K562 (cell line): ENCODE data around the gene FMOD. TPM values are rescaled to one million over a fixed set of nuclear protein-coding genes. Genes with fewer than 3 reads are reported as not detected.
A peak's percentile ranks its signal among the peaks of the same experiment; 100 is the strongest.

Source experiments
- COPS2 ChIP-seq: fragments of 450-650 bp; conservative IDR thresholded peaks from 2 replicates; pipeline ENCODE4 v1.6.1; 2016; ENCODE audit warnings: mild to moderate bottlenecking, moderate library complexity
- GTF2F1 ChIP-seq: IDR thresholded peaks from 2 replicates; pipeline ENCODE4 v1.6.1; 2011; ENCODE audit warnings: low read depth, low read length, improper control_type of control experiment
- LARP7 ChIP-seq: fragments of 450-650 bp; IDR thresholded peaks from 2 replicates; pipeline ENCODE4 v1.6.1; 2016
- POLR2B ChIP-seq: fragments of 450-650 bp; IDR thresholded peaks from 2 replicates; pipeline ENCODE4 v1.6.1; 2018; ENCODE audit warnings: low read depth; ENCODE audit not compliant: partially characterized antibody
- ZBTB1 ChIP-seq: sonication (generic); formaldehyde crosslinking; IDR thresholded peaks from 2 replicates; pipeline ENCODE4 v1.8.1; 2023; ENCODE audit warnings: missing genetic modification reagents, low read depth, mild to moderate bottlenecking, borderline replicate concordance
- ZNF143 ChIP-seq: sonication (generic); formaldehyde crosslinking; IDR thresholded peaks from 2 replicates; pipeline ENCODE4 v1.9.0; 2022; ENCODE audit warnings: mild to moderate bottlenecking, missing genetic modification reagents
- ZNF263 ChIP-seq: sonication (generic); formaldehyde crosslinking; IDR thresholded peaks from 2 replicates; pipeline ENCODE4 v1.8.0; 2022; ENCODE audit warnings: mild to moderate bottlenecking, missing genetic modification reagents, borderline replicate concordance
- polyA plus RNA-seq, 8 experiments: library from polyadenylated mRNA; depleted of rRNA in 4 of 8; stranded (reverse) in 5 of 8; unstranded in 3 of 8; fragments of >200 nt; fragmentation: Nextera tagmentation in 2 of 8; fragmentation: Illumina TruSeq in 1 of 8; extraction: Ambion mirVana in 2 of 8; extraction: Trizol in 1 of 8; gene quantifications; 2 replicates each; pipeline versions ENCODE4 v1.2.1 to v1.2.3, GENCODE V29; 2011 to 2014; ENCODE audit warnings: inconsistent platforms in 1 of 8, missing spikeins in 1 of 8
- total RNA-seq, 7 experiments: library from RNA; depleted of rRNA in 6 of 7; stranded (reverse); fragments of >200 nt in 6 of 7; fragmentation: Illumina TruSeq in 2 of 7; extraction: Trizol in 2 of 7; gene quantifications; 2 replicates each; pipeline versions ENCODE4 v1.2.1 to v1.2.3, GENCODE V29; 2011 to 2021; ENCODE audit warnings: low replicate concordance in 1 of 7
- TF ChIP-seq, protein P1 (sequence below): sonication (generic); formaldehyde crosslinking; IDR thresholded peaks from 2 replicates; pipeline ENCODE4 v1.9.0; 2022; ENCODE audit warnings: mild to moderate bottlenecking, missing genetic modification reagents
- TF ChIP-seq, protein P2 (sequence below): fragments of 450-650 bp; formaldehyde crosslinking; IDR thresholded peaks from 2 replicates; pipeline ENCODE4 v1.4.0; 2020; ENCODE audit warnings: mild to moderate bottlenecking, moderate library complexity
- TF ChIP-seq, protein P3 (sequence below): fragments of 450-650 bp; formaldehyde crosslinking; IDR thresholded peaks from 2 replicates; pipeline ENCODE4 v1.4.0; 2022; ENCODE audit warnings: missing genetic modification characterization
- TF ChIP-seq, protein P4 (sequence below): fragments of 200-800 bp; sonication (Bioruptor generic); IDR thresholded peaks from 2 replicates; pipeline ENCODE4 v1.6.1; 2017; ENCODE audit warnings: missing genetic modification characterization, missing compliant biosample characterization
- TF ChIP-seq, protein P5 (sequence below): fragments of 250-450 bp; sonication (Bioruptor Pico); IDR thresholded peaks from 2 replicates; pipeline ENCODE4 v1.5.0; 2021; ENCODE audit warnings: mild to moderate bottlenecking, borderline replicate concordance
- TF ChIP-seq, protein P6 (sequence below): fragments of 450-650 bp; IDR thresholded peaks from 2 replicates; pipeline ENCODE4 v1.6.1; 2016; ENCODE audit warnings: borderline replicate concordance
- TF ChIP-seq, protein P7 (sequence below), 2 experiments: IDR thresholded peaks; 2 replicates each; pipeline ENCODE4 v1.6.1; 2011; ENCODE audit warnings: borderline replicate concordance in 1 of 2, control low read depth in 1 of 2, low read depth in 1 of 2, low read length in 1 of 2, mild to moderate bottlenecking in 1 of 2, mixed read lengths in 1 of 2, moderate library complexity in 1 of 2; ENCODE audit not compliant: insufficient read depth in 1 of 2, insufficient read length in 1 of 2, poor library complexity in 1 of 2, severe bottlenecking in 1 of 2; ENCODE audit errors: extremely low read depth in 1 of 2

FMOD gene
- total and polyA plus RNA-seq, 9 of the 15 experiments (the other 6 are each of a cell fraction or from before 2014, with no cell fraction given): 0.03 to 0.13 (median 0.03) TPM; not detected in 6

DNA sequence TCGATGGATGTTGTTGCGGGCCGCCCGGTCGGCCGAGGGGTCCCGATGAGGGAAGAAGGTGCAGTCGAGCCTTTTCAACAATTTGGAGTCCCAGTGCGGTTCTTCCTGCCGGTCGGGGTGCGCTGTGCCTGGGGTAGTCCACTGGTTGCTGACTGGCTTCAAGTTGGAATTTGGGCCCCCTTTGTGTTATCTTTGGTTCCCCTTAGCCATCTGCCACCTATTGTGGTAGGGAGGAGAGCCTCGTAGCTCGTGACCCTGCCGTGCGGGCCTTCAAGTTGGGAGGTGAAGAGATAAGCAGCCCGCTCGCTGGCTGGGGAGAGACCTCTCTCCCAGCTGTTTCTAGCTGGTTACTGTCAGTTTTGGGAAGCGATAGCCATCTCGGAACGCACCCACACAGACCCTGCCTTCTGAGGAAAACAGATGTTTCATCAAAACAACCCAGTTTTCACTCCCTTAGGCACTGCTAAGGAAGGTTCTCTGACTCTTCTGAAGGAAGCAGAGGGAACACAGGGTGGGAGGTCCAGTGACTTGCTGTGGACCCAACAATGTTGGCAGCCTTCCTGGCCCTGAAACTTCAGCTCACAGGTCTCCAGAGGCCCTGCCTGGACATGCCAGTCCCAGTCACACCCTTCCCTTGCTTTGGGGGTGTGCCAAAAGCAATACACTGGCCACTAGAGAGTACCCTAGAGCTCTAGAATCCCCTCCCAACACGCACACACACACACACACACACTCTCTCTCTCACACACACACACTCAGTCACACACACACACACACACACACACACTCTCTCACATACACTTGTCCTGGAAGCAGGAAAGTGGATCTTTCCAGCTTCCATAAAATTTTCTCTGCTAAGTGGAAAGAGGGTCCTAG, 44.6 kb downstream of the FMOD start (continued):
- TF ChIP-seq, protein P1, sequence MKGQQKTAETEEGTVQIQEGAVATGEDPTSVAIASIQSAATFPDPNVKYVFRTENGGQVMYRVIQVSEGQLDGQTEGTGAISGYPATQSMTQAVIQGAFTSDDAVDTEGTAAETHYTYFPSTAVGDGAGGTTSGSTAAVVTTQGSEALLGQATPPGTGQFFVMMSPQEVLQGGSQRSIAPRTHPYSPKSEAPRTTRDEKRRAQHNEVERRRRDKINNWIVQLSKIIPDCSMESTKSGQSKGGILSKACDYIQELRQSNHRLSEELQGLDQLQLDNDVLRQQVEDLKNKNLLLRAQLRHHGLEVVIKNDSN (CRISPR knock-in tag): peak; percentile 48
- TF ChIP-seq, protein P2, sequence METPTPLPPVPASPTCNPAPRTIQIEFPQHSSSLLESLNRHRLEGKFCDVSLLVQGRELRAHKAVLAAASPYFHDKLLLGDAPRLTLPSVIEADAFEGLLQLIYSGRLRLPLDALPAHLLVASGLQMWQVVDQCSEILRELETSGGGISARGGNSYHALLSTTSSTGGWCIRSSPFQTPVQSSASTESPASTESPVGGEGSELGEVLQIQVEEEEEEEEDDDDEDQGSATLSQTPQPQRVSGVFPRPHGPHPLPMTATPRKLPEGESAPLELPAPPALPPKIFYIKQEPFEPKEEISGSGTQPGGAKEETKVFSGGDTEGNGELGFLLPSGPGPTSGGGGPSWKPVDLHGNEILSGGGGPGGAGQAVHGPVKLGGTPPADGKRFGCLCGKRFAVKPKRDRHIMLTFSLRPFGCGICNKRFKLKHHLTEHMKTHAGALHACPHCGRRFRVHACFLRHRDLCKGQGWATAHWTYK (CRISPR knock-in tag): no peak
- TF ChIP-seq, protein P3, sequence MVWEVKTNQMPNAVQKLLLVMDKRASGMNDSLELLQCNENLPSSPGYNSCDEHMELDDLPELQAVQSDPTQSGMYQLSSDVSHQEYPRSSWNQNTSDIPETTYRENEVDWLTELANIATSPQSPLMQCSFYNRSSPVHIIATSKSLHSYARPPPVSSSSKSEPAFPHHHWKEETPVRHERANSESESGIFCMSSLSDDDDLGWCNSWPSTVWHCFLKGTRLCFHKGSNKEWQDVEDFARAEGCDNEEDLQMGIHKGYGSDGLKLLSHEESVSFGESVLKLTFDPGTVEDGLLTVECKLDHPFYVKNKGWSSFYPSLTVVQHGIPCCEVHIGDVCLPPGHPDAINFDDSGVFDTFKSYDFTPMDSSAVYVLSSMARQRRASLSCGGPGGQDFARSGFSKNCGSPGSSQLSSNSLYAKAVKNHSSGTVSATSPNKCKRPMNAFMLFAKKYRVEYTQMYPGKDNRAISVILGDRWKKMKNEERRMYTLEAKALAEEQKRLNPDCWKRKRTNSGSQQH (CRISPR knock-in tag): no peak
- no peak for TF ChIP-seq LARP7
- TF ChIP-seq, protein P4, sequence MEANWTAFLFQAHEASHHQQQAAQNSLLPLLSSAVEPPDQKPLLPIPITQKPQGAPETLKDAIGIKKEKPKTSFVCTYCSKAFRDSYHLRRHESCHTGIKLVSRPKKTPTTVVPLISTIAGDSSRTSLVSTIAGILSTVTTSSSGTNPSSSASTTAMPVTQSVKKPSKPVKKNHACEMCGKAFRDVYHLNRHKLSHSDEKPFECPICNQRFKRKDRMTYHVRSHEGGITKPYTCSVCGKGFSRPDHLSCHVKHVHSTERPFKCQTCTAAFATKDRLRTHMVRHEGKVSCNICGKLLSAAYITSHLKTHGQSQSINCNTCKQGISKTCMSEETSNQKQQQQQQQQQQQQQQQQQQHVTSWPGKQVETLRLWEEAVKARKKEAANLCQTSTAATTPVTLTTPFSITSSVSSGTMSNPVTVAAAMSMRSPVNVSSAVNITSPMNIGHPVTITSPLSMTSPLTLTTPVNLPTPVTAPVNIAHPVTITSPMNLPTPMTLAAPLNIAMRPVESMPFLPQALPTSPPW: peak; percentile 66; the same call in 1 of the 2 replicates
- TF ChIP-seq, protein P5, sequence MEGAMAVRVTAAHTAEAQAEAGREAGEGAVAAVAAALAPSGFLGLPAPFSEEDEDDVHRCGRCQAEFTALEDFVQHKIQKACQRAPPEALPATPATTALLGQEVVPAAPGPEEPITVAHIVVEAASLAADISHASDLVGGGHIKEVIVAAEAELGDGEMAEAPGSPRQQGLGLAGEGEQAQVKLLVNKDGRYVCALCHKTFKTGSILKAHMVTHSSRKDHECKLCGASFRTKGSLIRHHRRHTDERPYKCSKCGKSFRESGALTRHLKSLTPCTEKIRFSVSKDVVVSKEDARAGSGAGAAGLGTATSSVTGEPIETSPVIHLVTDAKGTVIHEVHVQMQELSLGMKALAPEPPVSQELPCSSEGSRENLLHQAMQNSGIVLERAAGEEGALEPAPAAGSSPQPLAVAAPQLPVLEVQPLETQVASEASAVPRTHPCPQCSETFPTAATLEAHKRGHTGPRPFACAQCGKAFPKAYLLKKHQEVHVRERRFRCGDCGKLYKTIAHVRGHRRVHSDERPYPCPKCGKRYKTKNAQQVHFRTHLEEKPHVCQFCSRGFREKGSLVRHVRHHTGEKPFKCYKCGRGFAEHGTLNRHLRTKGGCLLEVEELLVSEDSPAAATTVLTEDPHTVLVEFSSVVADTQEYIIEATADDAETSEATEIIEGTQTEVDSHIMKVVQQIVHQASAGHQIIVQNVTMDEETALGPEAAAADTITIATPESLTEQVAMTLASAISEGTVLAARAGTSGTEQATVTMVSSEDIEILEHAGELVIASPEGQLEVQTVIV: no peak
- TF ChIP-seq, protein P6, sequence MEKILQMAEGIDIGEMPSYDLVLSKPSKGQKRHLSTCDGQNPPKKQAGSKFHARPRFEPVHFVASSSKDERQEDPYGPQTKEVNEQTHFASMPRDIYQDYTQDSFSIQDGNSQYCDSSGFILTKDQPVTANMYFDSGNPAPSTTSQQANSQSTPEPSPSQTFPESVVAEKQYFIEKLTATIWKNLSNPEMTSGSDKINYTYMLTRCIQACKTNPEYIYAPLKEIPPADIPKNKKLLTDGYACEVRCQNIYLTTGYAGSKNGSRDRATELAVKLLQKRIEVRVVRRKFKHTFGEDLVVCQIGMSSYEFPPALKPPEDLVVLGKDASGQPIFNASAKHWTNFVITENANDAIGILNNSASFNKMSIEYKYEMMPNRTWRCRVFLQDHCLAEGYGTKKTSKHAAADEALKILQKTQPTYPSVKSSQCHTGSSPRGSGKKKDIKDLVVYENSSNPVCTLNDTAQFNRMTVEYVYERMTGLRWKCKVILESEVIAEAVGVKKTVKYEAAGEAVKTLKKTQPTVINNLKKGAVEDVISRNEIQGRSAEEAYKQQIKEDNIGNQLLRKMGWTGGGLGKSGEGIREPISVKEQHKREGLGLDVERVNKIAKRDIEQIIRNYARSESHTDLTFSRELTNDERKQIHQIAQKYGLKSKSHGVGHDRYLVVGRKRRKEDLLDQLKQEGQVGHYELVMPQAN: peak; percentile 58; the same call in 1 of the 2 replicates
- peak; percentile 38; the same call in 1 of the 2 replicates for TF ChIP-seq ZNF263 (CRISPR knock-in tag)
- no peak for TF ChIP-seq ZNF143
- TF ChIP-seq, protein P7, sequence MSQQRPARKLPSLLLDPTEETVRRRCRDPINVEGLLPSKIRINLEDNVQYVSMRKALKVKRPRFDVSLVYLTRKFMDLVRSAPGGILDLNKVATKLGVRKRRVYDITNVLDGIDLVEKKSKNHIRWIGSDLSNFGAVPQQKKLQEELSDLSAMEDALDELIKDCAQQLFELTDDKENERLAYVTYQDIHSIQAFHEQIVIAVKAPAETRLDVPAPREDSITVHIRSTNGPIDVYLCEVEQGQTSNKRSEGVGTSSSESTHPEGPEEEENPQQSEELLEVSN (IDR thresholded peaks at IDR 0.05; ENCODE audit: borderline replicate concordance in 1 of 2, extremely low read depth in 1 of 2, insufficient read depth in 1 of 2, insufficient read length in 1 of 2, low read depth in 1 of 2, low read length in 1 of 2, poor library complexity in 1 of 2, severe bottlenecking in 1 of 2): peak; percentile 66 to 83
- no peak for TF ChIP-seq COPS2
- no peak for TF ChIP-seq GTF2F1
- TF ChIP-seq POLR2B: no peak
- TF ChIP-seq ZBTB1 (CRISPR knock-in tag): 0 out of 2 replicates have a peak, but pooled peaks have one; percentile 1
